GM19239 (cell line): Measurements from ENCODE around the gene CDIPT.

Experiments used
- DNase-seq: peaks from one replicate; pipeline ENCODE4 v3.0.0; 2011; ENCODE audit warnings: low spot score; ENCODE audit not compliant: insufficient read length
- FAIRE-seq: peaks from 2 replicates; lab custom pipeline; 2011; peaks lifted over from hg19 to GRCh38; lab: Jason Lieb, UNC

CDIPT gene

DNA sequence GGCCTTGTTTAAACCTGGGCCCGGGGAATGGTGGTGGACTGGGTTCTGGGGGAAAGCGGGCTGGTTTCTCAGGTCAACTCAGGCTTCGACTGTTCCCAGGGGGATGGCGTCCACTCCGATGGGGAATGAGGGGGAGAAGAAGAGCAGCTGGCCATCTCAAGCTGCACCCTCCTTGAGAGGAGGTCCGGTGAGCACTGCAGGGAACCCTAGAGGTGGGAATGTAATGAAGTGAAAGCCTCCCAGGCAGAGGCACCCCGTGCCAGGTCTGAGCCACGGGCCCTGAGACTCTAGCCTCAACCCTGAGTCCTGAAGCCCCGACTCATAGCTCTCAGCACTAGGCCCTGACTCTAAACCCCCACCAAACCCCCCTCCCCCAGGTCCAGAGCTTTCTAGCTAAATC is 1.2 kb upstream of the CDIPT start:
- DNase-seq (no peak), FAIRE-seq (no peak)

- FAIRE-seq, result no peak
- no peak for DNase-seq
Measured at GRCh38 chr16:29863669-29863984, 601 bp upstream of the CDIPT start.

DNA sequence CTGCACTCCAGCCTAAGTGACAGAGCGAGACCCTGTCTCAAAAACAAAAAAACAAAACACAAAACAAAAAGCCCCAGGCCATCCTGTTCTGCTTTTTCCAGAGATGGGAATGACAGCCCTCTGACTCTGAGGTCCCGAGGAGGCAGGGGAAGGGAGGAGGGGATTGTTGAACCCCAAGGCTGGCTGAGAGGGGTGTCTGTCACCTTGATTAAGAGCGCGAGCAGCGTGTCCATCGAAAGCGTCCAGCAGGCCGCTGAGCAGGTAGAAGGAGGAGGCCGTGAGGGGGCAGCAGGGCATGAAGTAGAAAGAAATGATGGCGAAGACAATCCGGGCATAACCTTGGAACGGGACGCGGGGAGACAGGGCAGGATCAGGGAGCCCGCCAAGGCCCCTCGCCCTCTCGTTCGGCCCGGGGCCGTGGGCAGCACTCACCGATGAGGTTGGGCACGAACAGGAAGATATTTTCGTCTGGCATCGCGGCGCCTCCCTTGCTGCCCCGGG is 593 bp downstream of the CDIPT start:
- no peak for FAIRE-seq
- DNase-seq, result no peak

DNA sequence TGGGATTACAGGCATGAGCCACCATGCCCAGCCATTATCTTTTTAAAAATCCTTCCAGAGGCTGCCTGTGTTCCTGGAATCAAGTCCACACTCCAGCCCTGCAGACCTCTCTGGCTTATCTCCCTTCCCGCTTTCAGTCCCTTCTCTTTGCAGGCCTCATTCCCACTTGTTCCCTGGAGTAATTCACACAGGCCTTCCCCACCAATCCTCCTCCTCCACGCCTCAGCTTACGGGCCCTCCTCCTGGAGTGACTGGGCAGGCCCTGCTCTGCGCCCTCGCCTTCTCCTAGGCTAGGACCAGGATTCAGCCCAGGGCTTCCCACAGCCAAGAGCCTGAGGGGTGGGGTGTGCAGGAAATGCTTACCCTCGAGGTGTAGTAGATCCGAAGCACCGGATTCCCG is 2.8 kb downstream of the CDIPT start:
- FAIRE-seq (no peak), DNase-seq (no peak)

DNA sequence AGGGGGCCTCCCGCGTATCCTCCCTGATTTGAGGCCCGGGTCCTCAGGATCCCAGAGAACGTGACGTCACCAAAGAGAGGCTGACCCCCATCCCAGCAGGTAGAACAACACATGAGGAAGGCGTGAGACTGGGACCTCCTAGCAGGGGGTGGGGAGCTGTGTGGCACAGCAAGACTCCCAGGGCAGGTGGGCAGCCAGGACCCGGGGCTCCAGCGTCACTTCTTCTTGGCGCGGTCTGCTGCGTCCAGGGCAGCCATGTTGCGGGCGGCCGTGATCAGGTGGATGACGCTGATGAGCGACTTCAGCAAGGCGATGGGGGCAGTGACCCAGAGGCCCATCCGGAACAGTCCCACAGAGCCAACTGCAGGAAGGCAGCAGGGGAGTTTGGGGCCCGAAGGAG is 4.1 kb downstream of the CDIPT start:
- no peak for FAIRE-seq
- DNase-seq, result no peak

GRCh38 chr16:29858149-29858849 is 4.7 kb downstream of the CDIPT start:
- DNase-seq, result no peak
- no peak for FAIRE-seq

GRCh38 chr16:29857133-29857760 is 5.8 kb downstream of the CDIPT start:
- no peak for DNase-seq
- FAIRE-seq, result no peak

GRCh38 chr16:29854520-29855100 is 8.4 kb downstream of the CDIPT start:
- FAIRE-seq, result no peak

GRCh38 chr16:29852654-29853053 is 10.4 kb downstream of the CDIPT start:
- DNase-seq (no peak), FAIRE-seq (no peak)

More at GRCh38 chr16:29854520-29855100, 8.4 kb downstream of the CDIPT start:
- DNase-seq, result no peak

DNA sequence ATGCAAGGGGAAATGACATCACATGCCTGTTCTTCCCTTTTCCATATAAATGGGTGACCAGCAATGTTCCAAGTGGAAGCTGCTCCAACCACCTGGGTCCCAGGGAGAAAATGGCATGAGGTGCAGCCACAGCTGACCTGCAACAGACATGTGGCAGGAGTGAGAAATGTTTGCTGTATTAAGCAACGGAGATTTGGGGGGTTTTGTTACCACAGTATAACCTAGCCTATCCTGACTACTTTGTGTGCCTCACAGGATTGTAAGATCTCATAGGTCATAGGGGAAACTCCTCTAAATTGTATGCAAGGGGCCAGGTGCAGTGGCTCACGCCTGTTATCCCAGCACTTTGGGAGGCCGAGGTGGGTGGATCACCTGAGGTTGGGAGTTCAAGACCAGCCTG is 12.0 kb downstream of the CDIPT start:
- FAIRE-seq (no peak), DNase-seq (no peak)

DNA sequence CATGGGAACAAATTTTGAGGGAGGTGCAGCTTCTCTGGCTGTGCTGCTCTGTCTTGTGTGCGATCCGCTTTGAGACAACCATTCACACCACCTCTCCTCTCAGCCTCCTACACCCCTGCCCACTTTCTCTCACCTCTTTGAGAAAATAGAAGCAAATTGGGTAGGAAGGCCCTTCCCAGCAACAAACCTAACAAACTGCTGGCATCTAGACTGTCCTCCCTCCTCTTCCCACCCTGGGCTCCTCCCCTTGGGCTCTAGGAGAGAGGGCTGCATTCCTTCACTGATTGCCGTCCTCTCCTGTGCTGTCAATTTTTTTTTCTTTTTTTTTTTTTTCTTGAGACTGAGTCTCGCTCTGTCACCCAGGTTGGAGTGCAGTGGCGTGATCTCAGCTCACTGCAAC is 13.5 kb downstream of the CDIPT start:
- FAIRE-seq, result no peak
- no peak for DNase-seq

GRCh38 chr16:29848420-29849297 is 14.4 kb downstream of the CDIPT start:
- DNase-seq, result peak; percentile 84
- FAIRE-seq, result peak; percentile 80

DNA sequence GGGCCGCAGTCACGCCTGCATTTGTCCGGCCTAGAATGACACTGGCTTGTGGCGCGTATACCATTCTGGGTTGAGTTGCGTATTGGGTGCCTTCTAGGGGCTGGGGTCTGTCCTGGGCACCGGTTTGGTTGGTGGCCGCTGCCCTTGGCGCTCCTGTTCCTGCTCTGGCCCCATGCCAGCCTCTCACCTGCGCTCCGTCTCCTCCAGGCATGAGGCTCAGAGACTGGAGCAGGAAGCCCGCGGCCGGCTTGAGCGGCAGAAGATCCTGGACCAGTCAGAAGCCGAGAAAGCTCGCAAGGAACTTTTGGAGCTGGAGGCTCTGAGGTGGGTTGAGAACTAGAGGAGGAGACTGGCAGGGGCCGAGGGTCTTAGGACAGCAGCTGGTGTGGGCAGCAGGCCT is 17.4 kb downstream of the CDIPT start:
- DNase-seq (no peak), FAIRE-seq (no peak)

GRCh38 chr16:29844575-29845331 is 18.3 kb downstream of the CDIPT start:
- FAIRE-seq, result no peak
- DNase-seq, result no peak

DNA sequence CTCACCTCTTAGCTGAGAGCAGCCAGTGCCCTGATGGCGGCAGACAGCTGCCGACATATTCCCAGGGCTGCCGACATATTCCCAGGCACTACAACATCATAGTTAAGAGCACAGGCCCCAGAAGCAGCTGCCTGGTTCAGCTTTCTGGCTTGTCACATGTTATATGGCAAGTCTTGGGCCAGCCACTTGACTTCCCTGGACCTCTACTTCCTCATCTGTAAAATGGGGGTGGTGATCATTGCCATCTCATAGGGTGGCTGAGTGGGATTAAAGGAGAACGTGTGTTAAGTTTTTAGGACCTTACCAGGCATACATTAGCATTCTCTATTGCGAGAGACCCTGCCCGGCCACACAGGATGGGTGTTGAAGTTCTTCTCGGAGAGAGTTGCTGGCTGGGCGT is 19.1 kb downstream of the CDIPT start:
- no peak for FAIRE-seq

DNA sequence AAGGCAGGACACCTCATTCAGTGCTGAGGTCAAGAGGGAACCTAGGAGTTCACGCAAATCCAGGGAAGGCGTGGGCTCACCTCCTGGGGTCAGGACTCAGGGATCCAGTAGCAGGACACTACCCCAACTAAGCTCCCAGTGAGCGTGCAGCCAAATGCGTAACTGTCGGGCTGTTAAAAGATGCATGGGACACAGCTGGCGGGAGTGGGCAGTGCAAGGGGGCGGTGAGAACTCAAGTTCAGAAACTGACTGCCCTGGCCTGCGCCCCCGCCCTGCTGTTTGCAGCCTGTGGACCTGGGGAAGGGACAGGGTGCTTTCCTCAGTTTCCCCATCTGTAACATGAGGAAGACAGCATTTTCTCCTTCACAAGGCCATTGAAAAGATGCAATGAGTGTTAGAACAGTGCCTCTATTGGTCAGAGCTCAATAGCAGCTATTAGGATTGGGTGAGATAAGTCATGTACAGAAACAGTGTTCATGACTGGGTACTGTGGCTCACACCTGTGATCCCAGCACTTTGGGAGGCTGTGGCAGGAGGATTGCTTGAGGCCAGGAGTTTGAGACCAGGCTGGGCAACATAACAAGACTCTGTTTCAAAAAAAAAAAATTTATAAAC is 20.2 kb downstream of the CDIPT start:
- no peak for FAIRE-seq

More for the DNA sequence above, 19.1 kb downstream of the CDIPT start:
- no peak for DNase-seq

DNA sequence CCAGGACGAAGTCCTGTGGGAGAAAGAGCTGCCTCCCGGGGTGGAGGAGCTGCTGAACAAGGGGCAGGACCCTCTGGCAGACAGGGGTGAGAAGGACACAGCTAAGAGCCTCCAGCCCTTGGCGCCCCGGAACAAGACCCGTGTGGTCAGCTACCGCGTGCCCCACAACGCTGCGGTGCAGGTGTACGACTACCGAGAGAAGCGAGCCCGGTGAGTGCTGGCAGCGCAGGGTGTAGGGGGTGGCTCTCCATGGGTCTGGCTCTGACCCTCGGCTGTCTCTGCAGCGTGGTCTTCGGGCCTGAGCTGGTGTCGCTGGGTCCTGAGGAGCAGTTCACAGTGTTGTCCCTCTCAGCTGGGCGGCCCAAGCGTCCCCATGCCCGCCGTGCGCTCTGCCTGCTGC is 21.4 kb downstream of the CDIPT start:
- no peak for DNase-seq
- no peak for FAIRE-seq

More for the DNA sequence above, 20.2 kb downstream of the CDIPT start:
- no peak for DNase-seq

GRCh38 chr16:29840240-29840639 is 22.8 kb downstream of the CDIPT start:
- FAIRE-seq, result no peak
- DNase-seq, result no peak

- DNase-seq (no peak), FAIRE-seq (no peak)
Measured at GRCh38 chr16:29839822-29840221, 23.2 kb downstream of the CDIPT start.

DNA sequence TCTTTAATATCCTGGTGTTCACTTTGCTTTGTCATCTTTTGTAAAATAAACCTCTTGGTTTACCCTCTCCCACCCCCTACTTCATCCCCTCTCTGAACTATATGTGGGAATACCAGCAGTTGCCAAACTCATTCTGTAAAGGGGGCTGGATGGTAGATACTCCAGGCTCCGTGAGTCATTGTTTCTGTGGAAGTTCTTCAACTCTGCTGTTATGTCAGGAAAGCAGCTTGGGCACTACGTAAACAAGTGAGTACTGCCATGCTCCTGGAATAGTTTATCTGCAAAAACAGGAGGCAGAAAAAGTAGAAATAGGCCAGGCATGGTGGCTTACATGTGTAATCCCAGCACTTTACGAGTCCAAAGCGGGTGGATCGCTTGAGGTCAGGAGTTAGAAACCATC is 25.2 kb downstream of the CDIPT start:
- FAIRE-seq (no peak), DNase-seq (no peak)
